ENCODE results near the gene ASNSD1.
A peak's percentile ranks its signal among the peaks of the same experiment; 100 is the strongest.
"Not testable (repeated sequence)": the region's sequence is repeated elsewhere in the genome, so short reads cannot be mapped to it uniquely, and the experiment has no call there.

ASNSD1 gene

GRCh38 chr2:189702071-189702470, 40.8 kb downstream of the ASNSD1 start:
- TF ChIP-seq, protein P1, sequence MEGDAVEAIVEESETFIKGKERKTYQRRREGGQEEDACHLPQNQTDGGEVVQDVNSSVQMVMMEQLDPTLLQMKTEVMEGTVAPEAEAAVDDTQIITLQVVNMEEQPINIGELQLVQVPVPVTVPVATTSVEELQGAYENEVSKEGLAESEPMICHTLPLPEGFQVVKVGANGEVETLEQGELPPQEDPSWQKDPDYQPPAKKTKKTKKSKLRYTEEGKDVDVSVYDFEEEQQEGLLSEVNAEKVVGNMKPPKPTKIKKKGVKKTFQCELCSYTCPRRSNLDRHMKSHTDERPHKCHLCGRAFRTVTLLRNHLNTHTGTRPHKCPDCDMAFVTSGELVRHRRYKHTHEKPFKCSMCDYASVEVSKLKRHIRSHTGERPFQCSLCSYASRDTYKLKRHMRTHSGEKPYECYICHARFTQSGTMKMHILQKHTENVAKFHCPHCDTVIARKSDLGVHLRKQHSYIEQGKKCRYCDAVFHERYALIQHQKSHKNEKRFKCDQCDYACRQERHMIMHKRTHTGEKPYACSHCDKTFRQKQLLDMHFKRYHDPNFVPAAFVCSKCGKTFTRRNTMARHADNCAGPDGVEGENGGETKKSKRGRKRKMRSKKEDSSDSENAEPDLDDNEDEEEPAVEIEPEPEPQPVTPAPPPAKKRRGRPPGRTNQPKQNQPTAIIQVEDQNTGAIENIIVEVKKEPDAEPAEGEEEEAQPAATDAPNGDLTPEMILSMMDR (conservative IDR thresholded peaks at IDR 0.05; ENCODE audit: low read length), result peak; percentile 43; the same call in 1 of the 2 replicates
- TF ChIP-seq EZH2phosphoT487 (IDR thresholded peaks at IDR 0.05; ENCODE audit: borderline replicate concordance), result no peak
- no peak overlapping the region for H3K4me3 ChIP-seq (ENCODE audit: low read length, poor library complexity, severe bottlenecking)
- no peaks in the 10 kb centered on the region for H3K4me1 ChIP-seq (ENCODE audit: insufficient read depth, low read length, poor library complexity, severe bottlenecking)
- no peaks in the 10 kb centered on the region for H3K9me2 ChIP-seq (replicated peaks; ENCODE audit: low read depth, low read length)
- H3K79me2 ChIP-seq (ENCODE audit: insufficient read depth, low read length), result no peaks in the 10 kb centered on the region
- no peak overlapping the region for H3K4me2 ChIP-seq (ENCODE audit: low read depth, low read length, poor library complexity, severe bottlenecking)
- H3F3A ChIP-seq (ENCODE audit: low read depth), result no peaks in the 10 kb centered on the region
- H2AFZ ChIP-seq (ENCODE audit: low read length), result peak overlapping the region; percentile 62
- H3K9ac ChIP-seq (ENCODE audit: low read depth, low read length, poor library complexity, severe bottlenecking), result no peak overlapping the region
- no peaks in the 10 kb centered on the region for H4K20me1 ChIP-seq (ENCODE audit: insufficient read depth, low read length, poor library complexity, severe bottlenecking)
- no peaks in the 10 kb centered on the region for H3K9me3 ChIP-seq (ENCODE audit: insufficient read depth, low read depth, low read length)
- H3K27me3 ChIP-seq (ENCODE audit: insufficient read depth, low read length, poor library complexity, severe bottlenecking), result no peaks in the 10 kb centered on the region
- no peaks in the 10 kb centered on the region for H3K36me3 ChIP-seq (ENCODE audit: insufficient read depth, low read length)

DNA sequence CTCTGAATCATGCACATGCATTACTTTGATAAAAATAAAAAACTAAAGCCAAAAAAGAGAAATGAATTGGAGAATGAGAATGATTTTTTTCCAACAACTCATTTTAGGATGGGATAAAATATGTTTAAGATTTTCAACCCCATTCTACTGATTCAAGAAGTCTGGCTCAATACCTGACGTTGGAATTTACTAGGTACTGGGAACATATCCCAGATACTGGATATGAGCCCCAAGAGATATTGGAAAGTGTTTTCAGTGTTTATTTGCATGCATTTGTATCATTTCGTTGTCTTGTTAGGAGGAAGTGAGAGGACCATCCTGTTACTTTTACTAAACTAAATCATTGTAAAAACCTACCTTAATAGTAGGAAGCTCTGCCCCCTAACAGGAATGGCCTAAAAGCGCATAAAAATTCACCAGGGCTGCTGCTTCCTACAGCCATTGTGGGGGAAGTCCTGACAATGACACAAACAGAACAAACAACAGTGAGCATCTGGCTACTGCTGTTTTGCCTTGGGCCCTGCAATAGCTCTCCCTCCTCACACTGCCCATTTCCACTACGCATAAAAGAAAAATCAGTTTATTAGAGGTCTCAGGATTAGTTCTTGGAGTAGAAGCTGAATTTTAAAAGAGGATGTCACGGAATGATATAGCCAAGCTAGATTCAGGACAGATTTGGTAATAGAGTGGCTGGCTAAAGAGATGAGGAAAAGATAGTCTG, 48.4 kb downstream of the ASNSD1 start:
- Histone ChIP-seq H3K4me2 (ENCODE audit: low read depth, low read length, poor library complexity, severe bottlenecking) (no peak overlapping the region), H3K79me2 (ENCODE audit: insufficient read depth, low read length) (no peaks in the 10 kb centered on the region), H4K20me1 (ENCODE audit: insufficient read depth, low read length, poor library complexity, severe bottlenecking) (no peaks in the 10 kb centered on the region), H2AFZ (ENCODE audit: low read length) (no peak overlapping the region), H3F3A (ENCODE audit: low read depth) (no peaks in the 10 kb centered on the region), H3K36me3 (ENCODE audit: insufficient read depth, low read length) (no peaks in the 10 kb centered on the region), H3K9me3 (ENCODE audit: insufficient read depth, low read depth, low read length) (no peaks in the 10 kb centered on the region), H3K4me3 (ENCODE audit: low read length, poor library complexity, severe bottlenecking) (no peak overlapping the region), H3K4me1 (ENCODE audit: insufficient read depth, low read length, poor library complexity, severe bottlenecking) (no peaks in the 10 kb centered on the region), H3K9me2 (replicated peaks; ENCODE audit: low read depth, low read length) (no peaks in the 10 kb centered on the region), H3K27me3 (ENCODE audit: insufficient read depth, low read length, poor library complexity, severe bottlenecking) (no peaks in the 10 kb centered on the region), H3K9ac (ENCODE audit: low read depth, low read length, poor library complexity, severe bottlenecking) (no peak overlapping the region)
- TF ChIP-seq EZH2phosphoT487 (IDR thresholded peaks at IDR 0.05; ENCODE audit: borderline replicate concordance), result no peak
- TF ChIP-seq, protein P1 (conservative IDR thresholded peaks at IDR 0.05; ENCODE audit: low read length), result no peak

GRCh38 chr2:189717593-189717992, 56.3 kb downstream of the ASNSD1 start:
- H3K36me3 ChIP-seq (ENCODE audit: insufficient read depth, low read length); H3K27me3 ChIP-seq (ENCODE audit: insufficient read depth, low read length, poor library complexity, severe bottlenecking); H3K4me3 ChIP-seq (ENCODE audit: low read length, poor library complexity, severe bottlenecking); H3K9ac ChIP-seq (ENCODE audit: low read depth, low read length, poor library complexity, severe bottlenecking); H3K9me2 ChIP-seq (replicated peaks; ENCODE audit: low read depth, low read length); H3K9me3 ChIP-seq (ENCODE audit: insufficient read depth, low read depth, low read length); H3K4me2 ChIP-seq (ENCODE audit: low read depth, low read length, poor library complexity, severe bottlenecking); H4K20me1 ChIP-seq (ENCODE audit: insufficient read depth, low read length, poor library complexity, severe bottlenecking); H3K4me1 ChIP-seq (ENCODE audit: insufficient read depth, low read length, poor library complexity, severe bottlenecking); H2AFZ ChIP-seq (ENCODE audit: low read length); H3K79me2 ChIP-seq (ENCODE audit: insufficient read depth, low read length); H3F3A ChIP-seq (ENCODE audit: low read depth): not testable (repeated sequence)

GRCh38 chr2:189719571-189719970, 58.3 kb downstream of the ASNSD1 start:
- no peak for TF ChIP-seq EZH2phosphoT487 (IDR thresholded peaks at IDR 0.05; ENCODE audit: borderline replicate concordance)
- Histone ChIP-seq H3K9ac (ENCODE audit: low read depth, low read length, poor library complexity, severe bottlenecking) (no peak overlapping the region), H3K4me2 (ENCODE audit: low read depth, low read length, poor library complexity, severe bottlenecking) (no peak overlapping the region), H4K20me1 (ENCODE audit: insufficient read depth, low read length, poor library complexity, severe bottlenecking) (no peaks in the 10 kb centered on the region), H3K4me3 (ENCODE audit: low read length, poor library complexity, severe bottlenecking) (no peak overlapping the region), H3K4me1 (ENCODE audit: insufficient read depth, low read length, poor library complexity, severe bottlenecking) (no peaks in the 10 kb centered on the region), H3K9me2 (replicated peaks; ENCODE audit: low read depth, low read length) (no peaks in the 10 kb centered on the region), H3F3A (ENCODE audit: low read depth) (no peaks in the 10 kb centered on the region), H3K36me3 (ENCODE audit: insufficient read depth, low read length) (no peaks in the 10 kb centered on the region), H2AFZ (ENCODE audit: low read length) (no peak overlapping the region), H3K27me3 (ENCODE audit: insufficient read depth, low read length, poor library complexity, severe bottlenecking) (no peaks in the 10 kb centered on the region), H3K79me2 (ENCODE audit: insufficient read depth, low read length) (no peaks in the 10 kb centered on the region), H3K9me3 (ENCODE audit: insufficient read depth, low read depth, low read length) (no peaks in the 10 kb centered on the region)

All from Loucy (cell line).